A549 (cell line): ENCODE data around the gene SMCO2. TPM values are rescaled to one million over a fixed set of nuclear protein-coding genes. Genes with fewer than 3 reads are reported as not detected.

Experiments
- CBX8 ChIP-seq: fragments of 200-600 bp; sonication (generic); IDR thresholded peaks from 2 replicates; pipeline ENCODE4 v1.6.1; 2016
- CHD2 ChIP-seq: fragments of 150-350 bp; IDR thresholded peaks from 2 replicates; pipeline ENCODE4 v1.6.1; 2014; ENCODE audit warnings: low read length; ENCODE audit not compliant: partially characterized antibody
- CHD4 ChIP-seq: fragments of 200-600 bp; sonication (generic); IDR thresholded peaks from 2 replicates; pipeline ENCODE4 v1.6.1; 2016; ENCODE audit warnings: antibody characterized with exemption, mild to moderate bottlenecking, borderline replicate concordance
- CTCF ChIP-seq: fragments of >200 bp; sonication (Bioruptor Twin); formaldehyde crosslinking; IDR thresholded peaks from 3 replicates; pipeline ENCODE4 v1.5.1; 2016
- EHF ChIP-seq: fragments of 250-450 bp; sonication (Bioruptor Pico); IDR thresholded peaks from 2 replicates; pipeline ENCODE4 v1.5.0; 2020; ENCODE audit warnings: mild to moderate bottlenecking
- EP300 ChIP-seq, 2 experiments: fragments of >200 bp; sonication (Bioruptor Twin); formaldehyde crosslinking; IDR thresholded peaks; 2 replicates in 1 of 2; 3 replicates in 1 of 2; pipeline ENCODE4 v1.6.1; 2016 to 2017
- HDAC2 ChIP-seq: fragments of 200-600 bp; sonication (generic); IDR thresholded peaks from 2 replicates; pipeline ENCODE4 v1.6.1; 2016
- HMGXB4 ChIP-seq: fragments of 250-450 bp; sonication (Bioruptor Pico); IDR thresholded peaks from 2 replicates; pipeline ENCODE4 v1.5.0; 2021; ENCODE audit warnings: mild to moderate bottlenecking, moderate library complexity, borderline replicate concordance
- HOXB13 ChIP-seq: fragments of 250-450 bp; sonication (Bioruptor Pico); IDR thresholded peaks from 2 replicates; pipeline ENCODE4 v1.5.0; 2020; ENCODE audit warnings: low read depth, mild to moderate bottlenecking, moderate library complexity
- MAX ChIP-seq: IDR thresholded peaks from 2 replicates; pipeline ENCODE4 v1.6.1; 2012
- MAZ ChIP-seq: fragments of 150-350 bp; IDR thresholded peaks from 2 replicates; pipeline ENCODE4 v1.6.1; 2014; ENCODE audit warnings: antibody characterized with exemption, low read depth, low read length, borderline replicate concordance
- NFE2L2 ChIP-seq: fragments of 150-350 bp; conservative IDR thresholded peaks from 2 replicates; pipeline ENCODE4 v1.6.1; 2014; ENCODE audit warnings: low read length
- POLR2A ChIP-seq: IDR thresholded peaks from 2 replicates; pipeline ENCODE4 v1.6.1; 2012; ENCODE audit warnings: mild to moderate bottlenecking, low read length
- RAD21 ChIP-seq, 2 experiments: fragments of >200 bp in 1 of 2; sonication (Bioruptor Twin) in 1 of 2; formaldehyde crosslinking in 1 of 2; IDR thresholded peaks in 1 of 2; conservative IDR thresholded peaks in 1 of 2; 2 replicates in 1 of 2; 3 replicates in 1 of 2; pipeline ENCODE4 v1.6.1; 2012 to 2018; ENCODE audit warnings: inconsistent platforms in 1 of 2
- RCOR1 ChIP-seq: fragments of 150-350 bp; IDR thresholded peaks from 2 replicates; pipeline ENCODE4 v1.6.1; 2014; ENCODE audit warnings: antibody characterized with exemption, low read length, low read depth
- REST ChIP-seq: fragments of 200-600 bp; sonication (generic); IDR thresholded peaks from 2 replicates; pipeline ENCODE4 v1.6.1; 2016; ENCODE audit warnings: antibody characterized with exemption, mild to moderate bottlenecking, moderate library complexity
- RFX5 ChIP-seq: fragments of 450-650 bp; IDR thresholded peaks from 2 replicates; pipeline ENCODE4 v1.7.1; 2014; ENCODE audit warnings: antibody characterized with exemption, mild to moderate bottlenecking, moderate library complexity
- TFCP2L1 ChIP-seq: fragments of 250-450 bp; sonication (Bioruptor Pico); IDR thresholded peaks from 2 replicates; pipeline ENCODE4 v1.5.0; 2021; ENCODE audit warnings: mild to moderate bottlenecking
- USF2 ChIP-seq: fragments of 450-650 bp; IDR thresholded peaks from 2 replicates; pipeline ENCODE4 v1.6.1; 2014; ENCODE audit warnings: antibody characterized with exemption
- ZC3H11A ChIP-seq: fragments of 450-650 bp; IDR thresholded peaks from 2 replicates; pipeline ENCODE4 v1.6.1; 2014; ENCODE audit warnings: antibody characterized with exemption, mild to moderate bottlenecking
- ZFP36 ChIP-seq: fragments of 450-650 bp; IDR thresholded peaks from 2 replicates; pipeline ENCODE4 v1.6.1; 2014; ENCODE audit warnings: borderline replicate concordance; ENCODE audit not compliant: partially characterized antibody
- polyA plus RNA-seq, 4 experiments: library from polyadenylated mRNA; depleted of rRNA in 3 of 4; stranded (reverse); fragments of >200 nt; fragmentation: RNase III in 1 of 4; extraction: RNeasy Plus Mini Kit Qiagen cat#74134 plus additional on column Dnase treatment in 1 of 4; gene quantifications; 2 replicates in 3 of 4; 3 replicates in 1 of 4; pipeline ENCODE4 v1.2.3, GENCODE V29; 2011 to 2017

SMCO2 gene
- polyA plus RNA-seq, 2 of the 4 experiments (the other 2 are of a cell fraction), result 0.14 to 0.28 TPM

GRCh38 chr12:27549801-27550652 is 103.5 kb downstream of the SMCO2 start (continued):
- TF ChIP-seq REST, result no peak
- TF ChIP-seq CTCF, result no peak
- TF ChIP-seq RCOR1, result no peak
- TF ChIP-seq RFX5, result no peak
- TF ChIP-seq HDAC2, result no peak
- TF ChIP-seq TFCP2L1, result no peak
- TF ChIP-seq MAX, result peak; percentile 82
- no peak for TF ChIP-seq POLR2A
- no peak for TF ChIP-seq ZFP36
- TF ChIP-seq ZC3H11A, result no peak
- TF ChIP-seq NFE2L2, result no peak
- no peak for TF ChIP-seq CHD2
- no peak for TF ChIP-seq HMGXB4
- TF ChIP-seq EP300 (IDR thresholded peaks at IDR 0.05), result peak in 1 of 2 experiments; percentile 75; a peak in 3 of 5 replicates
- no peak for TF ChIP-seq CBX8
- no peak for TF ChIP-seq USF2
- TF ChIP-seq MAZ, result no peak; the same call in 1 of the 2 replicates
- no peak for TF ChIP-seq HOXB13
- no peak for TF ChIP-seq CHD4
- no peak for TF ChIP-seq EHF (CRISPR knock-in tag)
- peak in 1 of 2 experiments; percentile 12; a peak in 1 of 5 replicates for TF ChIP-seq RAD21 (conservative IDR thresholded peaks at IDR 0.05 in 1 of 2, IDR thresholded peaks at IDR 0.05 in 1 of 2)
- TF ChIP-seq, all 56 proteins: peak for 11
